DMS 273 (cell line): ENCODE results near the gene ZNRF2.
"Not testable (repeated sequence)": the region's sequence is repeated elsewhere in the genome, so short reads cannot be mapped to it uniquely, and the experiment has no call there.

ENCODE experiments used
- DNase-seq: peaks from one replicate; lab custom pipeline; 2025; ENCODE audit not compliant: unreplicated experiment; lab: John Stamatoyannopoulos, UW

ZNRF2 gene

GRCh38 chr7:30353932-30354607 is 69.7 kb downstream of the ZNRF2 start:
- DNase-seq, result no peak

- DNase-seq, result no peak
These were observed 70.4 kb downstream of the ZNRF2 start for GRCh38 chr7:30354791-30355190.

- DNase-seq, result no peak
These were observed 75.6 kb downstream of the ZNRF2 start for GRCh38 chr7:30359957-30360356.

GRCh38 chr7:30363778-30364563 is 79.6 kb downstream of the ZNRF2 start:
- no peak for DNase-seq

- DNase-seq, result no peak
These were observed 80.4 kb downstream of the ZNRF2 start for GRCh38 chr7:30364773-30365172.

- DNase-seq, result no peak
These were observed 81.2 kb downstream of the ZNRF2 start for GRCh38 chr7:30365621-30366020.

- no peak for DNase-seq
These were observed 82.2 kb downstream of the ZNRF2 start for GRCh38 chr7:30366606-30367005.

GRCh38 chr7:30367561-30367960 is 83.2 kb downstream of the ZNRF2 start:
- no peak for DNase-seq

- no peak for DNase-seq
These were observed 85.5 kb downstream of the ZNRF2 start for GRCh38 chr7:30369879-30370278.

- peak; percentile 32 for DNase-seq
These were observed 86.9 kb downstream of the ZNRF2 start for GRCh38 chr7:30371321-30371720.

- no peak for DNase-seq
These were observed 93.9 kb downstream of the ZNRF2 start for GRCh38 chr7:30378275-30378674.

GRCh38 chr7:30379131-30379530 is 94.7 kb downstream of the ZNRF2 start:
- DNase-seq, result no peak

- DNase-seq, result no peak
These were observed 95.3 kb downstream of the ZNRF2 start for GRCh38 chr7:30379741-30380140.

- no peak for DNase-seq
These were observed 95.9 kb downstream of the ZNRF2 start for GRCh38 chr7:30380294-30380693.

- DNase-seq, result not testable (repeated sequence)
These were observed 96.4 kb downstream of the ZNRF2 start for GRCh38 chr7:30380824-30381223.

- DNase-seq, result no peak
These were observed 98.2 kb downstream of the ZNRF2 start for GRCh38 chr7:30382607-30383006.

GRCh38 chr7:30389791-30390190 is 105.4 kb downstream of the ZNRF2 start:
- DNase-seq, result no peak

GRCh38 chr7:30390736-30391636 is 106.6 kb downstream of the ZNRF2 start:
- no peak for DNase-seq

- DNase-seq, result no peak
These were observed 107.4 kb downstream of the ZNRF2 start for GRCh38 chr7:30391806-30392205.

- DNase-seq, result no peak
These were observed 111.3 kb downstream of the ZNRF2 start for GRCh38 chr7:30395676-30396075.

- peak; percentile 47 for DNase-seq
These were observed 112.0 kb downstream of the ZNRF2 start for GRCh38 chr7:30396389-30396788.

GRCh38 chr7:30403477-30403876 is 119.1 kb downstream of the ZNRF2 start:
- DNase-seq, result no peak
